ENCODE results near the gene SALL3.

The SALL3 gene

GRCh38 chr18:78948707-78949106 lies 30.9 kb upstream of the SALL3 start:
- H3K4me2 ChIP-seq (ENCODE audit: low read depth, low read length) = no peak overlapping the region
- H3K4me1 ChIP-seq (ENCODE audit: low read length) = no peaks in the 10 kb centered on the region
- H3K9ac ChIP-seq (ENCODE audit: low read length) = no peak overlapping the region
- H3K79me2 ChIP-seq (ENCODE audit: low read length) = no peaks in the 10 kb centered on the region
- no peaks in the 10 kb centered on the region for H4K20me1 ChIP-seq (ENCODE audit: insufficient read depth, low read length)
- H3K9me2 ChIP-seq (replicated peaks; ENCODE audit: insufficient read depth, low read length) = no peaks in the 10 kb centered on the region
- DNase-seq = no peak
- no peak overlapping the region for H3K4me3 ChIP-seq (ENCODE audit: low read length)
- H3K27me3 ChIP-seq (replicated peaks; ENCODE audit: insufficient read depth, low read length) = 0 out of 2 replicates have a peak, but pooled peaks cover 2% of the 10 kb centered on the region
- H2AFZ ChIP-seq (ENCODE audit: low read length) = no peak overlapping the region
- no peak for TF ChIP-seq CTCF (IDR thresholded peaks at IDR 0.05; ENCODE audit: low read length)
- TF ChIP-seq EZH2phosphoT487 (IDR thresholded peaks at IDR 0.05; ENCODE audit: low read length) = no peak
- no peak for TF ChIP-seq EZH2 (optimal IDR thresholded peaks at IDR 0.05; ENCODE audit: low read depth, low read length)
- no peaks in the 10 kb centered on the region for H3K9me3 ChIP-seq (replicated peaks; ENCODE audit: insufficient read depth, low read length)
- H3F3A ChIP-seq (ENCODE audit: insufficient read depth, low read length) = no peaks in the 10 kb centered on the region
- no peak overlapping the region for H3K27ac ChIP-seq (ENCODE audit: low read length)
- no peaks in the 10 kb centered on the region for H3K36me3 ChIP-seq (replicated peaks; ENCODE audit: insufficient read depth, low read length)

GRCh38 chr18:78949216-78949615 lies 30.4 kb upstream of the SALL3 start:
- H2AFZ ChIP-seq (ENCODE audit: low read length) = no peak overlapping the region
- H4K20me1 ChIP-seq (ENCODE audit: insufficient read depth, low read length) = no peaks in the 10 kb centered on the region
- H3F3A ChIP-seq (ENCODE audit: insufficient read depth, low read length) = no peaks in the 10 kb centered on the region
- no peak for DNase-seq
- H3K27ac ChIP-seq (ENCODE audit: low read length) = no peak overlapping the region
- no peaks in the 10 kb centered on the region for H3K36me3 ChIP-seq (replicated peaks; ENCODE audit: insufficient read depth, low read length)
- H3K4me2 ChIP-seq (ENCODE audit: low read depth, low read length) = no peak overlapping the region
- no peaks in the 10 kb centered on the region for H3K9me2 ChIP-seq (replicated peaks; ENCODE audit: insufficient read depth, low read length)
- H3K27me3 ChIP-seq (replicated peaks; ENCODE audit: insufficient read depth, low read length) = no peaks in the 10 kb centered on the region
- H3K4me1 ChIP-seq (ENCODE audit: low read length) = no peaks in the 10 kb centered on the region
- H3K4me3 ChIP-seq (ENCODE audit: low read length) = no peak overlapping the region
- H3K79me2 ChIP-seq (ENCODE audit: low read length) = no peaks in the 10 kb centered on the region
- no peak overlapping the region for H3K9ac ChIP-seq (ENCODE audit: low read length)
- TF ChIP-seq CTCF (IDR thresholded peaks at IDR 0.05; ENCODE audit: low read length) = no peak
- no peak for TF ChIP-seq EZH2phosphoT487 (IDR thresholded peaks at IDR 0.05; ENCODE audit: low read length)
- no peak for TF ChIP-seq EZH2 (optimal IDR thresholded peaks at IDR 0.05; ENCODE audit: low read depth, low read length)
- H3K9me3 ChIP-seq (replicated peaks; ENCODE audit: insufficient read depth, low read length) = no peaks in the 10 kb centered on the region

GRCh38 chr18:78950386-78950785 lies 29.2 kb upstream of the SALL3 start:
- Histone ChIP-seq H3K4me2 (ENCODE audit: low read depth, low read length) (no peak overlapping the region), H3K27me3 (replicated peaks; ENCODE audit: insufficient read depth, low read length) (no peaks in the 10 kb centered on the region), H3K36me3 (replicated peaks; ENCODE audit: insufficient read depth, low read length) (no peaks in the 10 kb centered on the region), H3K4me3 (ENCODE audit: low read length) (no peak overlapping the region), H3K9me3 (replicated peaks; ENCODE audit: insufficient read depth, low read length) (no peaks in the 10 kb centered on the region), H3K27ac (ENCODE audit: low read length) (no peak overlapping the region), H3K4me1 (ENCODE audit: low read length) (no peaks in the 10 kb centered on the region), H3F3A (ENCODE audit: insufficient read depth, low read length) (no peaks in the 10 kb centered on the region), H3K9me2 (replicated peaks; ENCODE audit: insufficient read depth, low read length) (no peaks in the 10 kb centered on the region), H4K20me1 (ENCODE audit: insufficient read depth, low read length) (no peaks in the 10 kb centered on the region), H3K9ac (ENCODE audit: low read length) (no peak overlapping the region), H2AFZ (ENCODE audit: low read length) (no peak overlapping the region), H3K79me2 (ENCODE audit: low read length) (no peaks in the 10 kb centered on the region)
- TF ChIP-seq CTCF (IDR thresholded peaks at IDR 0.05; ENCODE audit: low read length) (no peak), EZH2phosphoT487 (IDR thresholded peaks at IDR 0.05; ENCODE audit: low read length) (no peak), EZH2 (optimal IDR thresholded peaks at IDR 0.05; ENCODE audit: low read depth, low read length) (no peak)
- DNase-seq = no peak
